H9 (cell line): Measurements from ENCODE around the gene ZNF853. TPM values are rescaled to one million over a fixed set of nuclear protein-coding genes. Genes with fewer than 3 reads are reported as not detected.

Experiments
- DNase-seq: peaks from one replicate; pipeline ENCODE4 v3.0.0-alpha.2; 2017
- H2AFZ ChIP-seq: one replicate; pipeline ENCODE4 v1.6.1; 2013; ENCODE audit warnings: mild to moderate bottlenecking, low read length, control low read depth, moderate library complexity
- H2AK5ac ChIP-seq: 2 replicates; pipeline ENCODE4 v1.6.1; 2013; ENCODE audit warnings: low read length, control low read depth, mixed read lengths; ENCODE audit not compliant: insufficient read length
- H2BK120ac ChIP-seq: one replicate; pipeline ENCODE4 v1.6.1; 2013; ENCODE audit warnings: low read depth, mild to moderate bottlenecking, low read length, control low read depth, inconsistent platforms; ENCODE audit not compliant: poor library complexity, severe bottlenecking
- H2BK12ac ChIP-seq: 2 replicates; pipeline ENCODE4 v1.6.1; 2013; ENCODE audit warnings: low read length, control low read depth, mixed read lengths, low read depth; ENCODE audit not compliant: insufficient read length
- H2BK15ac ChIP-seq: 2 replicates; pipeline ENCODE4 v1.6.1; 2013; ENCODE audit warnings: low read depth, low read length, control low read depth
- H2BK20ac ChIP-seq: one replicate; pipeline ENCODE4 v1.6.1; 2013; ENCODE audit warnings: low read depth, mild to moderate bottlenecking, low read length, control low read depth, inconsistent platforms; ENCODE audit not compliant: poor library complexity, severe bottlenecking
- H2BK5ac ChIP-seq: 2 replicates; pipeline ENCODE4 v1.6.1; 2013; ENCODE audit warnings: low read length, control low read depth, mixed read lengths; ENCODE audit not compliant: insufficient read length
- H3K14ac ChIP-seq: 2 replicates; pipeline ENCODE4 v1.6.1; 2013; ENCODE audit warnings: low read length, control low read depth; ENCODE audit not compliant: insufficient read depth
- H3K18ac ChIP-seq: 2 replicates; pipeline ENCODE4 v1.6.1; 2013; ENCODE audit warnings: low read depth, mild to moderate bottlenecking, mixed read lengths, low read length, control low read depth; ENCODE audit not compliant: insufficient read length
- H3K23ac ChIP-seq: 2 replicates; pipeline ENCODE4 v1.6.1; 2013; ENCODE audit warnings: low read length, control low read depth, mixed read lengths, low read depth; ENCODE audit not compliant: insufficient read length
- H3K23me2 ChIP-seq: 2 replicates; pipeline ENCODE4 v1.6.1; 2013; ENCODE audit warnings: low read depth, mild to moderate bottlenecking, mixed read lengths, low read length, control low read depth; ENCODE audit not compliant: insufficient read length, poor library complexity, severe bottlenecking
- H3K27ac ChIP-seq: 2 replicates; pipeline ENCODE4 v1.5.1; 2013; ENCODE audit warnings: low read length, control low read depth, mixed read lengths, low read depth; ENCODE audit not compliant: insufficient read length
- H3K27me3 ChIP-seq: 2 replicates; pipeline ENCODE4 v1.6.1; 2013; ENCODE audit warnings: low read length, control low read depth, inconsistent platforms; ENCODE audit not compliant: insufficient read depth
- H3K4ac ChIP-seq: 2 replicates; pipeline ENCODE4 v1.6.1; 2013; ENCODE audit warnings: low read depth, mild to moderate bottlenecking, control low read depth, inconsistent platforms, low read length, moderate library complexity
- H3K4me1 ChIP-seq: 2 replicates; pipeline ENCODE4 v1.6.1; 2013; ENCODE audit warnings: low read length, control low read depth, inconsistent platforms; ENCODE audit not compliant: insufficient read depth
- H3K4me2 ChIP-seq: 2 replicates; pipeline ENCODE4 v1.6.1; 2013; ENCODE audit warnings: low read length, control low read depth, mixed read lengths; ENCODE audit not compliant: insufficient read length, insufficient read depth
- H3K56ac ChIP-seq: 2 replicates; pipeline ENCODE4 v1.6.1; 2013; ENCODE audit warnings: low read depth, mild to moderate bottlenecking, mixed read lengths, low read length, control low read depth; ENCODE audit not compliant: insufficient read length
- H3K79me1 ChIP-seq: 2 replicates; pipeline ENCODE4 v1.6.1; 2013; ENCODE audit warnings: low read depth, mild to moderate bottlenecking, moderate library complexity, low read length, control low read depth, inconsistent platforms; ENCODE audit not compliant: insufficient read depth, poor library complexity, severe bottlenecking
- H3K79me2 ChIP-seq: 2 replicates; pipeline ENCODE4 v1.6.1; 2013; ENCODE audit warnings: low read length, control low read depth, inconsistent platforms; ENCODE audit not compliant: insufficient read depth
- H3K9ac ChIP-seq: 2 replicates; pipeline ENCODE4 v1.6.1; 2013; ENCODE audit warnings: low read length, control low read depth, mixed read lengths; ENCODE audit not compliant: insufficient read length; ENCODE audit errors: extremely low read depth
- H3K9me3 ChIP-seq: one replicate; pipeline ENCODE4 v1.6.1; 2013; ENCODE audit warnings: low read depth, low read length, inconsistent platforms; ENCODE audit not compliant: control insufficient read depth
- H3T11ph ChIP-seq: one replicate; pipeline ENCODE4 v1.6.1; 2013; ENCODE audit warnings: mild to moderate bottlenecking, low read length, control low read depth, inconsistent platforms
- H4K20me1 ChIP-seq: one replicate; pipeline ENCODE4 v1.6.1; 2013; ENCODE audit not compliant: control insufficient read depth, insufficient read length, insufficient read depth
- H4K5ac ChIP-seq: 2 replicates; pipeline ENCODE4 v1.6.1; 2013; ENCODE audit warnings: low read depth, mild to moderate bottlenecking, mixed read lengths, low read length, control low read depth; ENCODE audit not compliant: insufficient read length
- H4K8ac ChIP-seq: replicated peaks from 2 replicates; pipeline ENCODE4 v1.6.1; 2013; ENCODE audit warnings: low read length, control low read depth, mixed read lengths, low read depth; ENCODE audit not compliant: insufficient read length
- H4K91ac ChIP-seq: 2 replicates; pipeline ENCODE4 v1.6.1; 2013; ENCODE audit warnings: low read depth, mild to moderate bottlenecking, moderate library complexity, mixed read lengths, low read length, control low read depth; ENCODE audit not compliant: insufficient read length
- H3K27ac Mint-ChIP-seq, 3 experiments: 2 replicates in 2 of 3; 3 replicates in 1 of 3; pipeline ENCODE4 v1.8.0; 2020 to 2021; ENCODE audit warnings: mixed read lengths in 3 of 3, mild to moderate bottlenecking in 1 of 3, moderate library complexity in 1 of 3
- H3K27me3 Mint-ChIP-seq: 2 replicates; pipeline ENCODE4 v1.8.0; 2021; ENCODE audit warnings: low read depth, mild to moderate bottlenecking, moderate library complexity, mixed read lengths
- H3K36me3 Mint-ChIP-seq, 3 experiments: 2 replicates in 2 of 3; 3 replicates in 1 of 3; pipeline ENCODE4 v1.8.0; 2020 to 2021; ENCODE audit warnings: low read depth in 3 of 3, mixed read lengths in 3 of 3; ENCODE audit not compliant: insufficient read depth in 1 of 3
- H3K4me1 Mint-ChIP-seq, 2 experiments: 2 replicates each; pipeline ENCODE4 v1.8.0; 2020; ENCODE audit warnings: mixed read lengths in 2 of 2
- H3K4me3 Mint-ChIP-seq, 2 experiments: 2 replicates in 1 of 2; 3 replicates in 1 of 2; pipeline ENCODE4 v1.8.0; 2020 to 2021; ENCODE audit warnings: mild to moderate bottlenecking in 2 of 2, mixed read lengths in 2 of 2, moderate library complexity in 1 of 2
- H3K9me3 Mint-ChIP-seq, 2 experiments: 2 replicates in 1 of 2; 3 replicates in 1 of 2; pipeline ENCODE4 v1.8.0; 2020; ENCODE audit warnings: mild to moderate bottlenecking in 2 of 2, mixed read lengths in 2 of 2, moderate library complexity in 1 of 2
- CTCF ChIP-seq: fragments of 200-600 bp; sonication (generic); conservative IDR thresholded peaks from 3 replicates; pipeline ENCODE4 v1.8.0; 2021; ENCODE audit warnings: antibody characterized with exemption, mild to moderate bottlenecking
- WGBS: extraction: QIAGEN DNeasy Blood & Tissue Kit; methylation state at CpG from one replicate; pipeline ENCODE4 v1.1.7; 2013; ENCODE audit warnings: missing lambda C conversion rate, low lambda C conversion rate, mixed read lengths; ENCODE audit not compliant: insufficient read length; ENCODE audit errors: extremely low coverage; 5-methylcytosine and 5-hydroxymethylcytosine counted together
- total RNA-seq: library from RNA; stranded (reverse); gene quantifications from 2 replicates; pipeline ENCODE4 v1.2.1, GENCODE V29; 2021

Gene ZNF853
- total RNA-seq, 1 experiment from 2014 or later = 9.6 TPM

GRCh38 chr7:6637544-6638229 is 22.3 kb downstream of the ZNF853 start:
- Histone ChIP-seq H2AFZ (no peak overlapping the region), H3K14ac (no peak overlapping the region), H3T11ph (no peak overlapping the region), H3K27me3 (no peaks in the 10 kb centered on the region), H3K18ac (no peak overlapping the region), H3K4me2 (peak overlapping the region; percentile 57), H2BK5ac (no peak overlapping the region), H2BK12ac (no peak overlapping the region), H3K23me2 (peaks cover 10% of the 10 kb centered on the region), H2BK15ac (no peak overlapping the region), H4K5ac (no peak overlapping the region), H3K9ac (no peak overlapping the region), H3K27ac (no peak overlapping the region), H2BK20ac (no peak overlapping the region), H3K23ac (no peak overlapping the region), H2AK5ac (no peak overlapping the region), H4K8ac (no peak overlapping the region), H3K4me1 (no peaks in the 10 kb centered on the region; the same call in 1 of the 2 replicates), H4K91ac (no peak overlapping the region), H4K20me1 (no peaks in the 10 kb centered on the region), H3K4ac (no peak overlapping the region), H3K9me3 (no peaks in the 10 kb centered on the region), H3K56ac (no peak overlapping the region), H2BK120ac (no peak overlapping the region), H3K79me1 (no peaks in the 10 kb centered on the region), H3K79me2 (no peaks in the 10 kb centered on the region)
- no CpG with 5 or more reads among the region's 60 CpGs for WGBS
- peak; percentile 45; the same call in 2 of the 3 replicates for TF ChIP-seq CTCF
- H3K4me1 Mint-ChIP-seq = peaks cover 18 to 20% of the 10 kb centered on the region in 2 experiments
- no peaks in the 10 kb centered on the region; a peak in 1 of 5 replicates for H3K9me3 Mint-ChIP-seq
- no peaks in the 10 kb centered on the region for H3K27me3 Mint-ChIP-seq
- H3K4me3 Mint-ChIP-seq = peak overlapping the region; percentile 71 to 83
- DNase-seq = peak; percentile 50
- H3K36me3 Mint-ChIP-seq = peaks cover 4 to 24% (median 14%) of the 10 kb centered on the region in 3 experiments; a peak in 5 of 7 replicates
- peak overlapping the region in 1 of 3 experiments; percentile 68; a peak in 1 of 7 replicates for H3K27ac Mint-ChIP-seq
